Activated CD4-positive, alpha-beta T cell treated with anti-CD3 and anti-CD28 coated beads, Interleukin-2, amount 10 ng/mL, durations not matched to agents 7 days and 5 days (primary cell): ENCODE measurements around the gene C19orf44. TPM values are rescaled to one million over a fixed set of nuclear protein-coding genes. Genes with fewer than 3 reads are reported as not detected.
"Not testable (repeated sequence)": the region's sequence is repeated elsewhere in the genome, so short reads cannot be mapped to it uniquely, and the experiment has no call there.

Source experiments
- CTCF ChIA-PET: fragments of 350-600 bp; sonication (Branson Sonifier 250); formaldehyde crosslinking; loops from one replicate; lab custom pipeline; 2021; ENCODE audit warnings: antibody characterized with exemption; lab: Charles Lee
- POLR2A ChIA-PET: fragments of 350-600 bp; sonication (Branson Sonifier 250); formaldehyde crosslinking; loops from one replicate; lab custom pipeline; 2021; ENCODE audit warnings: antibody characterized with exemption; lab: Charles Lee
- DNase-seq: peaks from one replicate; pipeline ENCODE4 v3.0.0-alpha.2; 2020
- H3K27ac Mint-ChIP-seq: one replicate; pipeline ENCODE4 v1.8.0; 2021; ENCODE audit warnings: mild to moderate bottlenecking, moderate library complexity, mixed read lengths
- H3K27me3 Mint-ChIP-seq: one replicate; pipeline ENCODE4 v1.8.0; 2021; ENCODE audit warnings: mixed read lengths
- H3K36me3 Mint-ChIP-seq: one replicate; pipeline ENCODE4 v1.8.0; 2021; ENCODE audit warnings: low read depth, mixed read lengths
- H3K4me1 Mint-ChIP-seq: one replicate; pipeline ENCODE4 v1.8.0; 2021; ENCODE audit warnings: mixed read lengths
- H3K4me3 Mint-ChIP-seq: one replicate; pipeline ENCODE4 v1.8.0; 2021; ENCODE audit warnings: mild to moderate bottlenecking, moderate library complexity, mixed read lengths
- H3K9me3 Mint-ChIP-seq: one replicate; pipeline ENCODE4 v1.8.0; 2021; ENCODE audit warnings: mixed read lengths
- total RNA-seq, 2 experiments: library from RNA; stranded (reverse); gene quantifications; one replicate each; pipeline ENCODE4 v1.2.3, GENCODE V29; 2021

The C19orf44 gene
- total RNA-seq, 2 experiments from 2014 or later = 3.1 to 3.9 TPM

DNA sequence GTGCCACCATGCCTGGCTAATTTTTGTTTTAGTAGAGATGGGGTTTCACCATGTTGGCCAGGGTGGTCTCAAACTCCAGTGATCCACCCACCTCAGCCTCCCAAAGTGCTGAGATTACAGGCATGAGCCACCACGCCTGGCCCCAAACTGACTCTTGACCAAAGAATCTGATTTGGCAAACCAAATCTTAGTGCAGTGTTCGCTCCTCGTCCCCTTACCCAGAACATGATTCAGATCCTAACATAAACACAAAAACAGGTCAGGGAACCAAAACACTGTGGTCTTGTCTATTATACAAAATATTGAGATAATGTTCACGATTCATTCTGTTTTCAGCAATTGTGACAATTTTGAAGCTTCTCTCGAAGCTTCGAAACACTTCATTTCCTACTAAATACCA, 55.7 kb downstream of the C19orf44 start:
- CTCF ChIA-PET = interaction anchor here (1.1 to 1.5 kb wide), 3 partner anchors 10 to 36 kb away, joined by 3 to 4 read pairs (median 3); no protein-coding TSS in a partner anchor
- DNase-seq, POLR2A ChIA-PET, H3K4me3 Mint-ChIP-seq, H3K9me3 Mint-ChIP-seq, H3K27ac Mint-ChIP-seq, H3K27me3 Mint-ChIP-seq: not testable (repeated sequence)
- Mint-ChIP-seq H3K4me1 (peaks cover 21% of the 10 kb centered on the region), H3K36me3 (peaks cover 27% of the 10 kb centered on the region)

DNA sequence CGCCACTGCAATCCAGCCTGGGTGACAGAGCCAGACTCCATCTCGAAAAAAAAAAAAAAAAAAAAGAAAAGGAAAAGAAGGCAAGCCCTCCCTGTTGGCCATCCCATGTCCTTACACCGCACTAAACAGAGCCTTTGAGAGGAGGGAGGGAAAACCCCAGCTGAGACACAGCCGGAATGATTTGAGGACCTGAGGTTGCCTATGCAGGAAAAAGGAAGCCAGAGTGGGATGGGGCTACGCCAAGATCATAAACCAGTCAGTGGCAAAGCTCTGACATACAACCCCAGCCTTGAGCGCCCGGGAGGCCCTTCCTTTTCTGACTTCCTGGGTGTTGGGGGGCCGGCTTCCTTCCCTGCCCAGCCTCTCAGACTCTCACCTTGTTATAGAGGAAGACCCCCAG, 58.6 kb downstream of the C19orf44 start:
- Mint-ChIP-seq H3K4me1 (peaks cover 17% of the 10 kb centered on the region), H3K27me3 (no peaks in the 10 kb centered on the region), H3K27ac (no peak overlapping the region), H3K9me3 (no peaks in the 10 kb centered on the region), H3K4me3 (no peak overlapping the region), H3K36me3 (peaks cover 40% of the 10 kb centered on the region)
- CTCF ChIA-PET = no interaction called here
- DNase-seq = no peak
- POLR2A ChIA-PET = no interaction called here

DNA sequence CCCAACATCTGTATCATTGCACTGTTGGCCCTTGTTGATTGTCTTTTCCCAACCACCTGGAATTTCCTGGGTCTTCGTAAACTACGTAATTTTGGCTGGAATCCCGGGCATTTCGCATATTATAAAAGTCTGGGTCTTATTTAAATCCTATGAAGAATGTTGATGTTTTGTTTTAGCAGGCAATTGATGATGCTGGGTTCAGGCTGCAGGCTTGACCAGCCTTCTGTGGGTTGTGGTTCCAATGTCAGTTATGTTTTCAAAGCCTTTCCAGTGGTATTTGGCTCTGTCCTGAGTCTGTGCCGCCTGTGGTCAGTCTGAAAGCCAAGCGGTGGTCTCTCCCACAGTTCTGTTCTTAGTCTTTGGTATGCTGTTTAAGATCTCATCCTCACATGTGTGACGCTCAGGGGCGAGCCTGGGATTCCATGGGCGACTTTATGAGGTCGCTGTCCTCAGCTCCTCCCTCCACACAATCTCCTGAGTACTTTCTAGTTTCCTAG, 63.6 kb downstream of the C19orf44 start:
- Mint-ChIP-seq H3K4me3 (no peak overlapping the region), H3K27ac (no peak overlapping the region), H3K27me3 (no peaks in the 10 kb centered on the region), H3K36me3 (peaks cover 55% of the 10 kb centered on the region), H3K4me1 (peaks cover 19% of the 10 kb centered on the region), H3K9me3 (no peaks in the 10 kb centered on the region)
- no peak for DNase-seq
- CTCF ChIA-PET = no interaction called here
- POLR2A ChIA-PET = no interaction called here

GRCh38 chr19:16561382-16561781, 65.2 kb downstream of the C19orf44 start:
- Mint-ChIP-seq H3K4me3 (no peak overlapping the region), H3K27me3 (no peaks in the 10 kb centered on the region), H3K36me3 (peaks cover 56% of the 10 kb centered on the region), H3K4me1 (peaks cover 21% of the 10 kb centered on the region), H3K9me3 (no peaks in the 10 kb centered on the region), H3K27ac (no peak overlapping the region)
- ChIA-PET CTCF (interaction anchor here (1.3 to 1.4 kb wide), 2 partner anchors 10 to 11 kb away, joined by 3 to 7 read pairs; partner anchors contain the start of gene SLC35E1), POLR2A (no interaction called here)
- no peak for DNase-seq

DNA sequence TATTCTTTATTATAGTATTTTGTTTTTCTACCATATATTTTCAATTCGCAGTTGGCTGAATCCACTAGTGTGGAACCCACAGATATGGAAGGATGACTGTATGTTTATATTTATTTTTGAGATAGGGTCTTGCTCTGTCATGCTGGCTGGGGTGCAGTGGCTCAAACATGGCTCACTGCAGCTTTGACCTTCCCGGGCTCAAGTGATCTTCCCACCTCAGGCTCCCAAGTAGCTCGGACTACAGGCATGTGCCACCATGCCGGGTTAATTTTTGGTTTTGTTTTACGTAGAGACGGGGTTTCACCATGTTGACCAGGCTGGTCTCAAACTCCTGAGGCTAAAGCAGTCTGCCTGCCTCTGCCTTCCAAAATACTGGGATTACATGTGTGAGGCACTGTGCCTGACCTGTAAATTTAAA, 66.4 kb downstream of the C19orf44 start:
- H3K27me3 Mint-ChIP-seq = no peaks in the 10 kb centered on the region
- ChIA-PET CTCF (interaction anchor here (0.7 to 1.6 kb wide), 3 partner anchors 14 to 24 kb away, joined by 3 to 4 read pairs (median 3); no protein-coding TSS in a partner anchor), POLR2A (no interaction called here)
- no peak for DNase-seq
- no peak overlapping the region for H3K27ac Mint-ChIP-seq
- no peaks in the 10 kb centered on the region for H3K9me3 Mint-ChIP-seq
- H3K4me1 Mint-ChIP-seq = peaks cover 31% of the 10 kb centered on the region
- H3K4me3 Mint-ChIP-seq = no peak overlapping the region
- peaks cover 61% of the 10 kb centered on the region for H3K36me3 Mint-ChIP-seq

GRCh38 chr19:16564842-16565241, 68.6 kb downstream of the C19orf44 start:
- ChIA-PET CTCF (interaction anchor here (2.3 kb wide), 1 partner anchor 24 kb away, joined by 5 read pairs; no protein-coding TSS in a partner anchor), POLR2A (interaction anchor here (0.7 kb wide), 1 partner anchor 77 kb away, joined by 4 read pairs; no protein-coding TSS in a partner anchor)
- H3K9me3 Mint-ChIP-seq = no peaks in the 10 kb centered on the region
- no peaks in the 10 kb centered on the region for H3K27me3 Mint-ChIP-seq
- H3K4me1 Mint-ChIP-seq = peaks cover 49% of the 10 kb centered on the region
- DNase-seq = no peak
- peak overlapping the region; percentile 7 for H3K4me3 Mint-ChIP-seq
- H3K36me3 Mint-ChIP-seq = peaks cover 69% of the 10 kb centered on the region
- H3K27ac Mint-ChIP-seq = peak overlapping the region; percentile 58

DNA sequence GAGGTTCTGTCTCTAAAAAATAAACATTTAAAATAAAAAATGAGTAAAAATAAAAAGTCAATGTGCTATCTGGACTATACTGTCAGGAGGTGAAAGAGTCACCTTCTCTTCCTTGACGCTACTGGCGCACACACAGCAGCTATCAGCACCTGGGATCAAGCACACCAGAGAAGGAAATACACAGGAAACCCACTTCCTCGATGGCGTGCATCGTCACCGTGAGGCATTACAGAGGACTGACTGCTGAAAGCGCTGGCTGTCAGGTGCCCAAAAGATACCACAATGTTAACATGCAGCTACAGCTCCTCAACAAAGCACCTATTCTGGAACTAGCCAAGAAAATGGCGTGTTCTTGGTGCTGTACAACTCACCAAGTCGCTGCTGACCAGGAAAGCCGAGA, 70.0 kb downstream of the C19orf44 start:
- peaks cover 66% of the 10 kb centered on the region for H3K36me3 Mint-ChIP-seq
- H3K27me3 Mint-ChIP-seq = no peaks in the 10 kb centered on the region
- peaks cover 59% of the 10 kb centered on the region for H3K4me1 Mint-ChIP-seq
- ChIA-PET POLR2A (interaction anchor here (0.6 kb wide), 1 partner anchor 18 kb away, joined by 5 read pairs; no protein-coding TSS in a partner anchor), CTCF (interaction anchor here (0.9 to 2.3 kb wide), 3 partner anchors 10 to 25 kb away, joined by 3 to 5 read pairs (median 5); no protein-coding TSS in a partner anchor)
- H3K27ac Mint-ChIP-seq = peak overlapping the region; percentile 96
- DNase-seq = peak; percentile 93
- H3K4me3 Mint-ChIP-seq = peak overlapping the region; percentile 53
- no peaks in the 10 kb centered on the region for H3K9me3 Mint-ChIP-seq

DNA sequence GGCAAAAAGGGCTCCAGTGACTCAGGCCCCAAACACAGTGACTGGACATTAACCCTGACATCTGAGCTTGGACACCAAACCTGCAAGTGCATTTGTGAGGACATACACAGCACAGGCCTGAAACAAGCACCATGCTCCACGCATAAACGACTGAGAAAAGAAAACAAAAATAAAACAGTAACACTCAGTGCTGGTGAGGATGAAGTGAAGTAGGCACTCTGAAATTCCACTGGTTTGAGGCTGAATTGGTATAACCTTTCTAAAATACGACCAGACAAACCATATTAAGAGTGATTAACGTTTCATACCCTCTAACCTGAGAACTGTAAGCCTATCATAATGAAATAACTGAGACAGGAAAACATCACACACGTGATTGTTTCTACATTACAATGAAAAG, 70.5 kb downstream of the C19orf44 start:
- Mint-ChIP-seq H3K27me3 (no peaks in the 10 kb centered on the region), H3K36me3 (peaks cover 60% of the 10 kb centered on the region), H3K4me3 (peak overlapping the region; percentile 53), H3K4me1 (peaks cover 64% of the 10 kb centered on the region), H3K9me3 (no peaks in the 10 kb centered on the region), H3K27ac (peak overlapping the region; percentile 96)
- ChIA-PET CTCF (interaction anchor here (0.9 to 2.3 kb wide), 4 partner anchors 10 to 26 kb away, joined by 3 to 5 read pairs (median 5); no protein-coding TSS in a partner anchor), POLR2A (interaction anchor here (0.6 kb wide), 1 partner anchor 17 kb away, joined by 5 read pairs; no protein-coding TSS in a partner anchor)
- no peak for DNase-seq

DNA sequence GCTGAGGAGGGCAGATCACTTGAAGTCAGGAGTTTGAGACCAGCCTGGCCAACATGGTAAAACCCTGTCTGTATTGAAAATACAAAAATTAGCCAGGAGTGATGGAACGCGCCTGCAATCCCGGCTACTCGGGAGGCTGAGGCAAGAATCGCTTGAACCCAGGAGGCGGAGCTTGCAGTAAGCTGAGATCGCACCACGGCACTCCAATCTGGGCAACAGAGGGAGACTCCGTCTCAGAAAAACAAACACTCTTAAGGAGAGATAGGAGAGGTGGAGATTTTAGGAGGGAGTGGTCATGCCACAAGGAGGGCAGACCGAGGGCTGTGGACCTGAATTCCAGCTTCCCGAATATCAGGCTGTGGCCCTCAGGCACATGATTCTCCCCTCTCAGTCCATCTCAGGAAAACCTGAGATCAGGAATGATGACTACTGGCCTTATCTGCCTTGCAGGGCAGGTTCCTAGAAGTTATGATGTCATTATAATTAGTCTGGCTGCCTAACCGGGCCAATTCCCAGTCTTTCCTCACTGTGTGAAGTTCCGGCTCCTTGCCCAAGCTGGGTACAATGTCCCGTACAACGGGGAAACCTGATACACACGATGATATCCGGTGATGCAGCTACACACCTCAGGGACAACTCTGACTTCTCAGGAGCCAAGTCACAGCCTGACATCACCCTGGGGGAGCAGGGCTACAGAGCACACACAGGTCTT, 73.6 kb downstream of the C19orf44 start:
- DNase-seq = no peak
- peak overlapping the region; percentile 73 for H3K27ac Mint-ChIP-seq
- H3K36me3 Mint-ChIP-seq = peaks cover 59% of the 10 kb centered on the region
- no peaks in the 10 kb centered on the region for H3K27me3 Mint-ChIP-seq
- ChIA-PET POLR2A (no interaction called here), CTCF (interaction anchor here (1.5 kb wide), 1 partner anchor 17 kb away, joined by 4 read pairs; no protein-coding TSS in a partner anchor)
- no peaks in the 10 kb centered on the region for H3K9me3 Mint-ChIP-seq
- no peak overlapping the region for H3K4me3 Mint-ChIP-seq
- peaks cover 74% of the 10 kb centered on the region for H3K4me1 Mint-ChIP-seq

Other genes starting within 250 kb of the C19orf44 start
- 100 to 1,000 TPM; 253 to 255 TPM for gene KLF2, start 171.6 kb upstream of the C19orf44 start, total RNA-seq
- 10 to 100 TPM; 33.3 to 39.1 TPM for gene EPS15L1, start 24.4 kb upstream of the C19orf44 start, total RNA-seq
- not detected for gene CALR3, start 227 bp upstream of the C19orf44 start, total RNA-seq
- gene CHERP, start 46.0 kb downstream of the C19orf44 start, total RNA-seq = 10 to 100 TPM; 57.9 to 62.2 TPM
- 10 to 100 TPM; 40.6 to 43.1 TPM for gene SLC35E1, start 76.0 kb downstream of the C19orf44 start, total RNA-seq
- gene MED26, start 131.8 kb downstream of the C19orf44 start, total RNA-seq = 10 to 100 TPM; 14.6 to 15.6 TPM
- gene SMIM7, start 163.8 kb downstream of the C19orf44 start, total RNA-seq = 10 to 100 TPM; 58.4 to 59.6 TPM
- 1 to 10 TPM; 1.1 to 1.7 TPM for gene TMEM38A, start 164.7 kb downstream of the C19orf44 start, total RNA-seq
- not detected for gene NWD1, start 223.5 kb downstream of the C19orf44 start, total RNA-seq